ENCODE data around the gene NPTXR.
A peak's percentile ranks its signal among the peaks of the same experiment; 100 is the strongest.
"Not testable (repeated sequence)": the region's sequence is repeated elsewhere in the genome, so short reads cannot be mapped to it uniquely, and the experiment has no call there.

NPTXR gene

GRCh38 chr22:38830026-38830844 is 13.6 kb downstream of the NPTXR start:
- DNase-seq = no peak

GRCh38 chr22:38829485-38829884 is 14.3 kb downstream of the NPTXR start:
- no peak for DNase-seq

GRCh38 chr22:38828616-38829205 is 15.1 kb downstream of the NPTXR start:
- DNase-seq = no peak

- no peak for DNase-seq
Measured at GRCh38 chr22:38828191-38828590, 15.6 kb downstream of the NPTXR start.

GRCh38 chr22:38827510-38827909 is 16.3 kb downstream of the NPTXR start:
- DNase-seq = no peak

- DNase-seq = no peak
Measured at GRCh38 chr22:38826801-38827200, 17.0 kb downstream of the NPTXR start.

- DNase-seq = no peak
Measured at GRCh38 chr22:38826386-38826785, 17.4 kb downstream of the NPTXR start.

- peak; percentile 78 for DNase-seq
Measured at GRCh38 chr22:38824585-38824984, 19.2 kb downstream of the NPTXR start.

GRCh38 chr22:38823637-38824036 is 20.2 kb downstream of the NPTXR start:
- no peak for DNase-seq

GRCh38 chr22:38823076-38823475 is 20.8 kb downstream of the NPTXR start:
- DNase-seq = no peak

GRCh38 chr22:38820020-38820419 is 23.8 kb downstream of the NPTXR start:
- DNase-seq = no peak

- DNase-seq = no peak
Measured at GRCh38 chr22:38819387-38819940, 24.4 kb downstream of the NPTXR start.

GRCh38 chr22:38817196-38817595 is 26.6 kb downstream of the NPTXR start:
- DNase-seq = no peak

- no peak for DNase-seq
Measured at GRCh38 chr22:38815842-38816241, 28.0 kb downstream of the NPTXR start.

- no peak for DNase-seq
Measured at GRCh38 chr22:38811241-38811640, 32.6 kb downstream of the NPTXR start.

GRCh38 chr22:38805041-38805593 is 38.7 kb downstream of the NPTXR start:
- DNase-seq = not testable (repeated sequence)

- no peak for DNase-seq
Measured at GRCh38 chr22:38802671-38803121, 41.1 kb downstream of the NPTXR start.

GRCh38 chr22:38799265-38800002 is 44.4 kb downstream of the NPTXR start:
- no peak for DNase-seq

- DNase-seq = no peak
Measured at GRCh38 chr22:38798496-38798895, 45.3 kb downstream of the NPTXR start.

GRCh38 chr22:38796262-38796957 is 47.4 kb downstream of the NPTXR start:
- no peak for DNase-seq

GRCh38 chr22:38795569-38795968 is 48.3 kb downstream of the NPTXR start:
- no peak for DNase-seq

- peak; percentile 99 for DNase-seq
Measured at GRCh38 chr22:38793721-38794466, 49.9 kb downstream of the NPTXR start, which contains the start of gene DNAL4. Gene DNAL4, minus strand, starts transcription at chr22:38794143. Its CDS starts 11,412 bp downstream, at chr22:38782731.
